Measurements from ENCODE around the gene JMJD6.
"Not testable (repeated sequence)": the region's sequence is repeated elsewhere in the genome, so short reads cannot be mapped to it uniquely, and the experiment has no call there.

DNA sequence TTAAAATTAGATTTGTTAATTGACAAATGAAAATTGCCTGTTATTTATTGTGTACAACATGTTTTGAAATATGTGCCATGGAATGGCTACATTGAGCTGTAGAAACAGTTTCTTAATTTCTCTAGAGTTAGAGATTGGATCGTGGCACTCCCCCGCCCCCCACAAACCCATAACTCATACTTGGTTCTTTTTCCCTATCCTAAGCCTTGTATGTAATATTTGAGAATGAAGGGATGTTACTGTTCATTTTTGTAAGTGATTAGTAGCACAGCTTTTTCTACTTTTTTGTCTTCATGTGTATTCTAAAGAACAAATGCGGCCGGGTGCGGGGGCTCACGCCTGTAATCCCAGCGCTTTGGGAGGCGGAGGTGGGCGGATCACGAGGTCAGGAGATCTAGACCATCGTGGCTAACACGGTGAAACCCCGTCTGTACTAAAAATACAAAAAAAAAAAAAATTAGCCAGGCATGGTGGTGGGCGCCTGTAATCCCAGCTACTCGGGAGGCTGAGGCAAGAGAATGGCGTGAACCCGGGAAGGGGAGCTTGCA is 13.2 kb upstream of the JMJD6 start:
- not testable (repeated sequence) for TF ChIP-seq POLR2A (IDR thresholded peaks at IDR 0.05; ENCODE audit: borderline replicate concordance, extremely low read depth, insufficient read depth, insufficient read length); POLR2AphosphoS5 (IDR thresholded peaks at IDR 0.05; ENCODE audit: low read depth, low read length); ELF1 (IDR thresholded peaks at IDR 0.05; ENCODE audit: borderline replicate concordance, low read depth); FOSL1 (IDR thresholded peaks at IDR 0.05; ENCODE audit: low read depth)
- TF ChIP-seq, protein P1, sequence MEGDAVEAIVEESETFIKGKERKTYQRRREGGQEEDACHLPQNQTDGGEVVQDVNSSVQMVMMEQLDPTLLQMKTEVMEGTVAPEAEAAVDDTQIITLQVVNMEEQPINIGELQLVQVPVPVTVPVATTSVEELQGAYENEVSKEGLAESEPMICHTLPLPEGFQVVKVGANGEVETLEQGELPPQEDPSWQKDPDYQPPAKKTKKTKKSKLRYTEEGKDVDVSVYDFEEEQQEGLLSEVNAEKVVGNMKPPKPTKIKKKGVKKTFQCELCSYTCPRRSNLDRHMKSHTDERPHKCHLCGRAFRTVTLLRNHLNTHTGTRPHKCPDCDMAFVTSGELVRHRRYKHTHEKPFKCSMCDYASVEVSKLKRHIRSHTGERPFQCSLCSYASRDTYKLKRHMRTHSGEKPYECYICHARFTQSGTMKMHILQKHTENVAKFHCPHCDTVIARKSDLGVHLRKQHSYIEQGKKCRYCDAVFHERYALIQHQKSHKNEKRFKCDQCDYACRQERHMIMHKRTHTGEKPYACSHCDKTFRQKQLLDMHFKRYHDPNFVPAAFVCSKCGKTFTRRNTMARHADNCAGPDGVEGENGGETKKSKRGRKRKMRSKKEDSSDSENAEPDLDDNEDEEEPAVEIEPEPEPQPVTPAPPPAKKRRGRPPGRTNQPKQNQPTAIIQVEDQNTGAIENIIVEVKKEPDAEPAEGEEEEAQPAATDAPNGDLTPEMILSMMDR (IDR thresholded peaks at IDR 0.05 in 2 of 3, conservative IDR thresholded peaks at IDR 0.05 in 1 of 3; ENCODE audit: borderline replicate concordance in 1 of 3, insufficient read depth in 1 of 3, low read depth in 2 of 3, low read length in 2 of 3) = not testable (repeated sequence)
- TF ChIP-seq, protein P2, sequence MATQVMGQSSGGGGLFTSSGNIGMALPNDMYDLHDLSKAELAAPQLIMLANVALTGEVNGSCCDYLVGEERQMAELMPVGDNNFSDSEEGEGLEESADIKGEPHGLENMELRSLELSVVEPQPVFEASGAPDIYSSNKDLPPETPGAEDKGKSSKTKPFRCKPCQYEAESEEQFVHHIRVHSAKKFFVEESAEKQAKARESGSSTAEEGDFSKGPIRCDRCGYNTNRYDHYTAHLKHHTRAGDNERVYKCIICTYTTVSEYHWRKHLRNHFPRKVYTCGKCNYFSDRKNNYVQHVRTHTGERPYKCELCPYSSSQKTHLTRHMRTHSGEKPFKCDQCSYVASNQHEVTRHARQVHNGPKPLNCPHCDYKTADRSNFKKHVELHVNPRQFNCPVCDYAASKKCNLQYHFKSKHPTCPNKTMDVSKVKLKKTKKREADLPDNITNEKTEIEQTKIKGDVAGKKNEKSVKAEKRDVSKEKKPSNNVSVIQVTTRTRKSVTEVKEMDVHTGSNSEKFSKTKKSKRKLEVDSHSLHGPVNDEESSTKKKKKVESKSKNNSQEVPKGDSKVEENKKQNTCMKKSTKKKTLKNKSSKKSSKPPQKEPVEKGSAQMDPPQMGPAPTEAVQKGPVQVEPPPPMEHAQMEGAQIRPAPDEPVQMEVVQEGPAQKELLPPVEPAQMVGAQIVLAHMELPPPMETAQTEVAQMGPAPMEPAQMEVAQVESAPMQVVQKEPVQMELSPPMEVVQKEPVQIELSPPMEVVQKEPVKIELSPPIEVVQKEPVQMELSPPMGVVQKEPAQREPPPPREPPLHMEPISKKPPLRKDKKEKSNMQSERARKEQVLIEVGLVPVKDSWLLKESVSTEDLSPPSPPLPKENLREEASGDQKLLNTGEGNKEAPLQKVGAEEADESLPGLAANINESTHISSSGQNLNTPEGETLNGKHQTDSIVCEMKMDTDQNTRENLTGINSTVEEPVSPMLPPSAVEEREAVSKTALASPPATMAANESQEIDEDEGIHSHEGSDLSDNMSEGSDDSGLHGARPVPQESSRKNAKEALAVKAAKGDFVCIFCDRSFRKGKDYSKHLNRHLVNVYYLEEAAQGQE (IDR thresholded peaks at IDR 0.05; ENCODE audit: low read depth) = not testable (repeated sequence)
